GM10248 (cell line): ENCODE data around the gene PHACTR3.

ENCODE experiments used
- CTCF ChIA-PET: fragments of 300-600 bp; sonication (Branson Sonifier 250); formaldehyde crosslinking; extraction: SDS; loops from one replicate; lab custom pipeline; 2021; ENCODE audit warnings: antibody characterized with exemption; lab: Yijun Ruan, JAX
- POLR2A ChIA-PET: fragments of 350-650 bp; sonication (Branson Sonifier 250); formaldehyde crosslinking; extraction: SDS; loops from one replicate; lab custom pipeline; 2020; ENCODE audit warnings: antibody characterized with exemption; lab: Yijun Ruan, JAX
- DNase-seq: peaks from one replicate; pipeline ENCODE4 v3.0.0; 2012; ENCODE audit errors: extremely low spot score
- TF ChIP-seq, protein P1 (sequence below): IDR thresholded peaks from 2 replicates; pipeline ENCODE4 v1.5.1; 2012; ENCODE audit warnings: mild to moderate bottlenecking, low read depth; ENCODE audit errors: extremely low read depth, missing control alignments, control extremely low read depth

The PHACTR3 gene

DNA sequence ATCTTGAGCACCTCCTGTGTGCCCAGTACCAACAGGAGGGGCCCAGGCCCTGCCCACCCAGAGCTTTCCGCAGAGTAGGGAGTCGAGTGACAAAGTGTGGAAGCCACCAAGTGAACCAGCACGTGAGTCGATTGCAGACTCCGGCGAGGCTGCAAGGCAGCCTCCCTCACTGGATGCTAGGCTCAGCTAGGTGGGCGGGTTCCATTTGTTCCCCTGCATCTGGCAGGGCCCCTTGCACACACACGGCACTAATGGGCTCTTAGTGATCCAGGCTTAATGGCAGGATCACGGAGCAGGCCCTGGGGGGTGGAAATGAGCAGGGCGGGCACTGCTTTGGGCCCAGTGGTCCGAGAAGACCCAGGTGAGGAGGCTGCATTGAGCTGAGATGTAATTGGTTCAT is 140.4 kb downstream of the PHACTR3 start:
- CTCF ChIA-PET: no interaction called here
- TF ChIP-seq, protein P1, sequence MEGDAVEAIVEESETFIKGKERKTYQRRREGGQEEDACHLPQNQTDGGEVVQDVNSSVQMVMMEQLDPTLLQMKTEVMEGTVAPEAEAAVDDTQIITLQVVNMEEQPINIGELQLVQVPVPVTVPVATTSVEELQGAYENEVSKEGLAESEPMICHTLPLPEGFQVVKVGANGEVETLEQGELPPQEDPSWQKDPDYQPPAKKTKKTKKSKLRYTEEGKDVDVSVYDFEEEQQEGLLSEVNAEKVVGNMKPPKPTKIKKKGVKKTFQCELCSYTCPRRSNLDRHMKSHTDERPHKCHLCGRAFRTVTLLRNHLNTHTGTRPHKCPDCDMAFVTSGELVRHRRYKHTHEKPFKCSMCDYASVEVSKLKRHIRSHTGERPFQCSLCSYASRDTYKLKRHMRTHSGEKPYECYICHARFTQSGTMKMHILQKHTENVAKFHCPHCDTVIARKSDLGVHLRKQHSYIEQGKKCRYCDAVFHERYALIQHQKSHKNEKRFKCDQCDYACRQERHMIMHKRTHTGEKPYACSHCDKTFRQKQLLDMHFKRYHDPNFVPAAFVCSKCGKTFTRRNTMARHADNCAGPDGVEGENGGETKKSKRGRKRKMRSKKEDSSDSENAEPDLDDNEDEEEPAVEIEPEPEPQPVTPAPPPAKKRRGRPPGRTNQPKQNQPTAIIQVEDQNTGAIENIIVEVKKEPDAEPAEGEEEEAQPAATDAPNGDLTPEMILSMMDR: no peak
- no peak for DNase-seq
- POLR2A ChIA-PET: no interaction called here

DNA sequence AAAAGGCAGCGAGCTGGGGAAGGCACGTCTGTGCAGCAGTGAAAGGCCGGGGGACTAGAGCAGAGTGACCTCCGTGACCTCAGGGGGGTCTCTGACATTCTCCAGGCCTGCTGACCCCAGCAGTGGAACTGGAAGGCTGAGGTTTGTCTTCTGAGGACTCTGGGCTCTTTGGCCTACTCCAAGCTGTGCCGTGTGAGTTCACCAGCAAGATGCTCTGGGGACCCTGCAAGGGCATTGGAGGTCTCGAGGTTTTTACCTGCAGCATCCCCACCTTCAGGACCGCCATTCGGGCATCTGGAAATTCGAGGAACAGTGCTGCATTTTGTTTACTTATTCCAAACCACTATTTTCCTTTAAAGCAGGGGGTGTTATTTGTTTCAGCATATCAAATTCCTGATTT is 140.9 kb downstream of the PHACTR3 start:
- ChIA-PET POLR2A (no interaction called here), CTCF (no interaction called here)
- TF ChIP-seq, protein P1: no peak
- no peak for DNase-seq

DNA sequence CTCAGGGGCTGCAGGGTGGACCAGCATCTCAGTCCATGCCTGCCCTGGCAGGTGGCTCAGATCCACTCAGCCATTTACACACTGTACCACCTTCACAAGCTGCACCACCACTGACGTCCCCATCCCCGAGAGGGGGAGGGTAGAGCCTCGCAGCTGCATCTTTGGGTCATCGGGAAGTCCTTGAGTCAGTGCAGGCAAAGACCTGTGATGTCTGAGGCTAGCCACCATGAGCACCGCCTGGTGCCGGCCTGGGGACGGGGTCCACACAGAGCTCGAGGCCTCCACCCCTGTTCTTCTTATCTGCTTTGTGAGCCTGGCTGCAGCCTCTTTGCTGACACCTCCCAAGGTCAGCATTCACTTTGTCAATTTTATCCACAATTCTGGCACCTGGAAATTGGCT is 141.4 kb downstream of the PHACTR3 start:
- DNase-seq: no peak
- TF ChIP-seq, protein P1: no peak
- POLR2A ChIA-PET: no interaction called here
- CTCF ChIA-PET: no interaction called here

DNA sequence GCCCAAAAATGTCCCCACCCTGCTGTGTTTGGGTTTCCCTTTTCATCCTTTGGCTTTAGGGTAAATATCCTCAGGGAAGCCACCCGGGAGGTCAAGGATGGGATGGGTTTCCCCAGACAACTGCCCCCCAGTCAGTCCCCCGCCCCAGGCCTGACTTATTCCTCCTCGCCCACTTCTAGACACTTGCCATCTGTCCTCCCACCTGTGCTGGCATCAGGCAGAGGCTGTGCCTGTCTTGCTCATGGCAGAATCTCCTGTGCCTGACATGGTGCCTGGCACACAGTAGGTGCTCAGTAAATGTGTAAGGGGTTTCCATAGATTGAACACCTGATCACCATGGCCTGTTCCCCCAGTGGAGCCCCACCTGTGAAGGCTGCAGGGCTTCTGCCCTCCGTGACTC is 141.8 kb downstream of the PHACTR3 start:
- no peak for DNase-seq
- CTCF ChIA-PET: interaction anchor here (2.0 kb wide), 1 partner anchor 148 kb away, joined by 6 read pairs; no protein-coding TSS in a partner anchor
- TF ChIP-seq, protein P1: no peak
- POLR2A ChIA-PET: no interaction called here

DNA sequence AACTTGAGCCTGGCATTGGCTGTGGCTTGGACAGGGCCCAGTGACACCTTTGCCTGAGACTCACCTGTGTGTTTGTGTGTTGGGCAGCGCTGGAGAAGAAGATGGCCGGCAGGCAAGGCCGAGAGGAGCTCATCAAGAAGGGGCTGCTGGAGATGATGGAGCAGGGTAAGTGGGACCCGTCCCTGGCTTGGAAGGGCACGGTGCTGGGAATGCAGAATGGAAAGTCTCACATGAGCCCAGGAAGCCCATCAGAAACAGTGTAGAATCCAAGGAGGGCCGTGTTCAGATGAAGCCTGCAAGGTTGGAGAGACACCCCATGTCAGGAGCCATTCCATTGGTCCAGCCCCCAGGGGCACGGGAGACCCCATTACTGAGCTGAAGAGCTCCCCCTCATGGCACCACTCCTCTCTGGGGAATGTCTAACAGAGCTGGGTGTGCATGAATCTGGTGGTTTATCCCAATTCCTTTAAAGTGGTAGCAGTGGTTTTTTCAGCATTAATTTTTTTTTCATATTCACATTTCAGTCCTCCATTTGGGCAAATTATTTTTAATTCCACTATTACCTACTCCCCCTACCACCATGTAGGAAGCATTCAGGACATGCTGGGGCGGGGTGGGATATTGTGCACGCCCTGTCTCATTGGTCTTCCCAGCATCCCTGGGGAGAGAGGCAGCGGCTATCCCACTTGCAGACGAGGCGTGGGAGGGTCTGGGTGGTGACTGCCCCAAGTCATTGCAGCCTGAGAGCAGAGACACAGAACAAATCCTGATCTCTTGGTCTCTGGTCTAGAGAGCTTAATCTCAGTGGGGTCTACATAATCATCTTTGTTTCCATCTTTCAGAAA is 143.6 kb downstream of the PHACTR3 start:
- ChIA-PET POLR2A (no interaction called here), CTCF (interaction anchor here (1.2 to 3.6 kb wide), 4 partner anchors 9 to 177 kb away, joined by 3 to 15 read pairs (median 6); no protein-coding TSS in a partner anchor)
- TF ChIP-seq, protein P1: no peak

DNA sequence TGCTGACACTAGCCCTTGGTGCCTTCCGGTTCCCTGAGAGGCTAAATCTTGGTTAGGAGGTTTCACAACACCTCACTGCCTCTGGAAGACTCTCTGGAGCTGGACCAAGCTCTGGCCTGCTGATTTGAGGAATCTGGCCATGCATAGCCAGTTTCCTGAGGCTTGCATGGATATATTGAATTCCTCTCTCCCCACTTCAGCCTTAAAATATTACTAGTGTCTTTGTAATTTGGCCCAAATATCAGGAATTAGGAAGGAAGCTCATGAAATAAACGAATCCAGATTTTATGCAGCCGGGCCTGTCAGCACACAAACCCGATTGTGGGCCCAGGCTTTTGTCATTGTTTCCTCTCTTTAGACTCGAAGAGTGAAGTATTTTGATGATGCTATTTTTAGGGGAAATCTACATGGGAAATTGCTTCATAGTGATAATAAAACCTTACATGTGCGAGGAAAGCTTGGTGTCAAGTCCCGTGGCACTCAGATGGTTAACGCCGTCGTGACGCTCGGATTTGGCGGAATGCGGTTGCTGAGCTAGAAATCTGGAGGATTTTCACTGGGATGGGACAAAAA is 144.4 kb downstream of the PHACTR3 start:
- CTCF ChIA-PET: interaction anchor here (1.2 to 3.6 kb wide), 3 partner anchors 9 to 178 kb away, joined by 3 to 15 read pairs (median 5); no protein-coding TSS in a partner anchor

More for the DNA sequence above, 143.6 kb downstream of the PHACTR3 start:
- no peak for DNase-seq

More for the DNA sequence above, 144.4 kb downstream of the PHACTR3 start:
- POLR2A ChIA-PET: no interaction called here
- DNase-seq: no peak
- TF ChIP-seq, protein P1: no peak
